H1 (cell line): ENCODE measurements around the gene CITED4. TPM values are rescaled to one million over a fixed set of nuclear protein-coding genes. Genes with fewer than 3 reads are reported as not detected.

Experiments used
- NANOG ChIP-seq: IDR thresholded peaks from 2 replicates; pipeline ENCODE4 v1.6.1; 2011; ENCODE audit warnings: low read length, low read depth, mild to moderate bottlenecking, inconsistent platforms; ENCODE audit not compliant: insufficient read depth, poor library complexity, severe bottlenecking
- polyA plus RNA-seq, 7 experiments: library from polyadenylated mRNA; depleted of rRNA in 3 of 7; stranded (reverse) in 5 of 7; unstranded in 2 of 7; fragments of >200 nt in 5 of 7; fragments of 200-250 nt in 2 of 7; gene quantifications; 1 replicate in 5 of 7; 2 replicates in 1 of 7; 4 replicates in 1 of 7; pipeline versions ENCODE4 v1.2.1 to v1.2.3, GENCODE V29; 2011 to 2013; ENCODE audit warnings: missing spikeins in 2 of 7, mixed read lengths in 2 of 7
- total RNA-seq: library from RNA; stranded (reverse); fragmentation: NEBNext Ultra II Directional; extraction: Animal tissue kit (Norgen Biotek cat#: 25700); gene quantifications from 2 replicates; pipeline ENCODE4 v1.2.1, GENCODE V29; 2021
- TF ChIP-seq, protein P1 (sequence below), 3 experiments: IDR thresholded peaks; 1 replicate in 2 of 3; 2 replicates in 1 of 3; pipeline versions ENCODE4 v1.5.1 to v1.6.1; 2011; ENCODE audit warnings: low read length in 3 of 3, mild to moderate bottlenecking in 3 of 3, inconsistent platforms in 2 of 3, low read depth in 1 of 3, moderate library complexity in 1 of 3; ENCODE audit not compliant: insufficient read depth in 1 of 3; ENCODE audit errors: control extremely low read depth in 1 of 3

Gene CITED4
- total and polyA plus RNA-seq, 2 of the 8 experiments (the other 6 are each of a cell fraction or from before 2014, with no cell fraction given) = 5.4 to 16.3 TPM

DNA sequence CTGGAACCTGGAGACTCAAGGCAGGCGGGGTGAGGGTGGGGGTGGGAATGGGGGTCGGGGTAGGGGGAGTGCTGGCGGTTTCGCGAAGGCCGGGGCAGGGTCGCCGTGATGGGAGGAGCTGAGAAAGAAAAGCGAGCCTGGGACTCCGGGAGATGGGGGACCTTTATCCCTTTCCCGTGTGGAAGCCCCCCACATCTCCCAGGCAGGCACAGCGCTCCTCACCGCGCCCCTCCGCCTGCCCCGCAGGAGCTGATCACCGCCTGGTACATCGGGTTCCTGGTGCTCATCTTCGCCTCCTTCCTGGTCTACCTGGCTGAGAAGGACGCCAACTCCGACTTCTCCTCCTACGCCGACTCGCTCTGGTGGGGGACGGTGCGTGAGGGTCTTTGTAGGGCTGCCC is 43.1 kb downstream of the CITED4 start (continued):
- TF ChIP-seq, protein P1, sequence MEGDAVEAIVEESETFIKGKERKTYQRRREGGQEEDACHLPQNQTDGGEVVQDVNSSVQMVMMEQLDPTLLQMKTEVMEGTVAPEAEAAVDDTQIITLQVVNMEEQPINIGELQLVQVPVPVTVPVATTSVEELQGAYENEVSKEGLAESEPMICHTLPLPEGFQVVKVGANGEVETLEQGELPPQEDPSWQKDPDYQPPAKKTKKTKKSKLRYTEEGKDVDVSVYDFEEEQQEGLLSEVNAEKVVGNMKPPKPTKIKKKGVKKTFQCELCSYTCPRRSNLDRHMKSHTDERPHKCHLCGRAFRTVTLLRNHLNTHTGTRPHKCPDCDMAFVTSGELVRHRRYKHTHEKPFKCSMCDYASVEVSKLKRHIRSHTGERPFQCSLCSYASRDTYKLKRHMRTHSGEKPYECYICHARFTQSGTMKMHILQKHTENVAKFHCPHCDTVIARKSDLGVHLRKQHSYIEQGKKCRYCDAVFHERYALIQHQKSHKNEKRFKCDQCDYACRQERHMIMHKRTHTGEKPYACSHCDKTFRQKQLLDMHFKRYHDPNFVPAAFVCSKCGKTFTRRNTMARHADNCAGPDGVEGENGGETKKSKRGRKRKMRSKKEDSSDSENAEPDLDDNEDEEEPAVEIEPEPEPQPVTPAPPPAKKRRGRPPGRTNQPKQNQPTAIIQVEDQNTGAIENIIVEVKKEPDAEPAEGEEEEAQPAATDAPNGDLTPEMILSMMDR (IDR thresholded peaks at IDR 0.05; ENCODE audit: control extremely low read depth in 1 of 3, insufficient read depth in 1 of 3, low read depth in 1 of 3, low read length in 3 of 3) = no peak
- TF ChIP-seq NANOG = no peak
